Endodermal cell (in vitro differentiated cells): Measurements from ENCODE around the gene BCLAF1. TPM values are rescaled to one million over a fixed set of nuclear protein-coding genes. Genes with fewer than 3 reads are reported as not detected.
"Not testable (repeated sequence)": the region's sequence is repeated elsewhere in the genome, so short reads cannot be mapped to it uniquely, and the experiment has no call there.

Source experiments
- DNase-seq: peaks from one replicate; pipeline ENCODE4 v3.0.0-alpha.2; 2017
- H3K27ac ChIP-seq: 2 replicates; pipeline ENCODE4 v1.5.1; 2013; ENCODE audit warnings: mild to moderate bottlenecking, low read depth, low read length, moderate library complexity
- H3K27me3 ChIP-seq: 2 replicates; pipeline ENCODE4 v1.6.1; 2013; ENCODE audit warnings: mild to moderate bottlenecking, low read length, moderate library complexity; ENCODE audit not compliant: insufficient read depth, control insufficient read depth, poor library complexity, severe bottlenecking
- H3K36me3 ChIP-seq: 2 replicates; pipeline ENCODE4 v1.7.0; 2013; ENCODE audit warnings: mild to moderate bottlenecking, low read length, moderate library complexity; ENCODE audit not compliant: control insufficient read depth, insufficient read depth
- H3K4me1 ChIP-seq: one replicate; pipeline ENCODE4 v1.7.0; 2013; ENCODE audit warnings: low read length; ENCODE audit not compliant: control insufficient read depth, insufficient read depth
- H3K4me3 ChIP-seq: 2 replicates; pipeline ENCODE4 v1.5.1; 2013; ENCODE audit warnings: mild to moderate bottlenecking, low read length, moderate library complexity
- H3K9ac ChIP-seq: 2 replicates; pipeline ENCODE4 v1.6.1; 2013; ENCODE audit warnings: mild to moderate bottlenecking, low read length, moderate library complexity; ENCODE audit not compliant: poor library complexity, severe bottlenecking; ENCODE audit errors: extremely low read depth
- H3K9me3 ChIP-seq: 2 replicates; pipeline ENCODE4 v1.6.1; 2013; ENCODE audit warnings: mild to moderate bottlenecking, low read length, moderate library complexity; ENCODE audit not compliant: control insufficient read depth
- H3K27ac Mint-ChIP-seq: 2 replicates; pipeline ENCODE4 v1.8.0; 2020; ENCODE audit warnings: mixed read lengths
- H3K27me3 Mint-ChIP-seq: 2 replicates; pipeline ENCODE4 v1.8.0; 2021; ENCODE audit warnings: mild to moderate bottlenecking, mixed read lengths; ENCODE audit not compliant: insufficient read depth
- H3K36me3 Mint-ChIP-seq: 2 replicates; pipeline ENCODE4 v1.8.0; 2020; ENCODE audit warnings: low read depth, mixed read lengths
- H3K4me1 Mint-ChIP-seq: 2 replicates; pipeline ENCODE4 v1.8.0; 2020; ENCODE audit warnings: mixed read lengths
- H3K4me3 Mint-ChIP-seq: 2 replicates; pipeline ENCODE4 v1.8.0; 2020; ENCODE audit warnings: mild to moderate bottlenecking, moderate library complexity, mixed read lengths
- H3K9me3 Mint-ChIP-seq: 2 replicates; pipeline ENCODE4 v1.8.0; 2020; ENCODE audit warnings: mild to moderate bottlenecking, mixed read lengths
- CTCF ChIP-seq: fragments of 200-600 bp; sonication (generic); conservative IDR thresholded peaks from 2 replicates; pipeline ENCODE4 v1.5.0; 2021; ENCODE audit warnings: antibody characterized with exemption, mild to moderate bottlenecking
- WGBS, 2 experiments: methylation state at CpG; one replicate each; pipeline versions ENCODE4 v1.1.5 to v1.1.7; 2013; ENCODE audit warnings: missing lambda C conversion rate in 2 of 2, mixed read lengths in 1 of 2; ENCODE audit not compliant: insufficient coverage in 1 of 2, insufficient read length in 1 of 2; 5-methylcytosine and 5-hydroxymethylcytosine counted together
- total RNA-seq, 2 donors: library from RNA; stranded (reverse); fragmentation: NEBNext Ultra II Directional in 1 of 2; extraction: Animal tissue kit (Norgen Biotek cat#: 25700) in 1 of 2; gene quantifications; 2 replicates in 1 of 2; 3 replicates in 1 of 2; pipeline ENCODE4 v1.2.1, GENCODE V29; 2021

BCLAF1 gene
- total RNA-seq, 2 donors from 2014 or later: 130 to 194 TPM

- Histone ChIP-seq H3K9ac (no peak overlapping the region), H3K27ac (no peak overlapping the region), H3K9me3 (no peaks in the 10 kb centered on the region), H3K27me3 (no peaks in the 10 kb centered on the region), H3K4me3 (no peak overlapping the region), H3K36me3 (peaks cover 1% of the 10 kb centered on the region), H3K4me1 (no peaks in the 10 kb centered on the region)
- WGBS, 2 experiments: 68% methylated on average over 5 of the region's 5 CpGs; no CpG with 5 or more reads in 1 of the 2 experiments
- no peak for DNase-seq
- Mint-ChIP-seq H3K36me3 (peaks cover 3% of the 10 kb centered on the region), H3K4me3 (no peak overlapping the region), H3K27me3 (no peaks in the 10 kb centered on the region), H3K27ac (no peak overlapping the region), H3K9me3 (no peaks in the 10 kb centered on the region), H3K4me1 (no peaks in the 10 kb centered on the region)
- no peak for TF ChIP-seq CTCF
Observed at GRCh38 chr6:136225496-136225895, 64.2 kb downstream of the BCLAF1 start.

- WGBS, 2 experiments: 83 to 99% methylated on average over 3 to 4 of the region's 4 CpGs
- H3K27me3 ChIP-seq, H3K36me3 Mint-ChIP-seq, H3K4me3 Mint-ChIP-seq, H3K4me1 Mint-ChIP-seq, H3K27ac ChIP-seq, H3K4me1 ChIP-seq, H3K9ac ChIP-seq, H3K9me3 ChIP-seq, H3K9me3 Mint-ChIP-seq, H3K36me3 ChIP-seq, H3K27ac Mint-ChIP-seq, DNase-seq, H3K27me3 Mint-ChIP-seq, H3K4me3 ChIP-seq: not testable (repeated sequence)
Observed at GRCh38 chr6:136224974-136225373, 64.7 kb downstream of the BCLAF1 start.

GRCh38 chr6:136216503-136217401 is 72.9 kb downstream of the BCLAF1 start:
- Mint-ChIP-seq H3K27me3 (no peaks in the 10 kb centered on the region), H3K36me3 (no peaks in the 10 kb centered on the region), H3K9me3 (no peaks in the 10 kb centered on the region), H3K4me3 (no peak overlapping the region), H3K4me1 (no peaks in the 10 kb centered on the region), H3K27ac (no peak overlapping the region)
- no peak for DNase-seq
- no peak for TF ChIP-seq CTCF
- H3K9ac ChIP-seq: no peak overlapping the region
- H3K4me1 ChIP-seq: no peaks in the 10 kb centered on the region
- H3K36me3 ChIP-seq: no peaks in the 10 kb centered on the region
- H3K4me3 ChIP-seq: no peak overlapping the region
- no peaks in the 10 kb centered on the region for H3K27me3 ChIP-seq
- 97 to 100% methylated on average over 1 to 9 of the region's 10 CpGs for WGBS, 2 experiments
- H3K27ac ChIP-seq: no peak overlapping the region
- H3K9me3 ChIP-seq: no peaks in the 10 kb centered on the region
